Endothelial cell of umbilical vein (primary cell): ENCODE measurements around the gene GLRB. TPM values are rescaled to one million over a fixed set of nuclear protein-coding genes. Genes with fewer than 3 reads are reported as not detected.

Experiments used
- BruUV-seq: library from RNA; stranded (reverse); fragments of 400-500 nt; replicated peaks from 2 replicates; lab custom pipeline; 2021; lab: Mats Ljungman, UMichigan
- CTCF ChIA-PET: fragments of 300-600, 350-600 bp; sonication (Branson Sonifier 250); formaldehyde crosslinking; loops from one replicate; lab custom pipeline; 2021; ENCODE audit warnings: antibody characterized with exemption, inconsistent platforms; lab: Charles Lee
- POLR2A ChIA-PET: fragments of 300-600, 350-600 bp; sonication (Branson Sonifier 250); formaldehyde crosslinking; loops from one replicate; lab custom pipeline; 2021; ENCODE audit warnings: antibody characterized with exemption, inconsistent platforms; lab: Charles Lee
- DNase-seq: peaks from one replicate; pipeline ENCODE4 v3.0.0-alpha.2; 2011; ENCODE audit warnings: low read depth, low spot score
- FAIRE-seq: peaks from 2 replicates; lab custom pipeline; 2011; peaks lifted over from hg19 to GRCh38; lab: Jason Lieb, UNC
- H2AFZ ChIP-seq: 2 replicates; pipeline ENCODE4 v1.6.0; 2012; ENCODE audit warnings: low read depth, low read length, control low read depth, inconsistent platforms
- H3K27ac ChIP-seq: 2 replicates; pipeline ENCODE4 v1.5.1; 2011; ENCODE audit warnings: low read depth, mild to moderate bottlenecking, control low read depth, low read length, moderate library complexity; ENCODE audit not compliant: insufficient read depth
- H3K27me3 ChIP-seq, 2 experiments: 2 replicates each; pipeline versions ENCODE4 v1.6.0 to v1.6.1; 2011; ENCODE audit warnings: low read length in 2 of 2, mixed read lengths in 1 of 2; ENCODE audit not compliant: control insufficient read depth in 2 of 2, insufficient read depth in 2 of 2
- H3K36me3 ChIP-seq, 2 experiments: 2 replicates in 1 of 2; 3 replicates in 1 of 2; pipeline ENCODE4 v1.5.1; 2011; ENCODE audit warnings: low read length in 2 of 2, mild to moderate bottlenecking in 1 of 2, moderate library complexity in 1 of 2; ENCODE audit not compliant: control insufficient read depth in 2 of 2, insufficient read depth in 2 of 2; ENCODE audit errors: extremely low read depth in 1 of 2
- H3K4me1 ChIP-seq: 3 replicates; pipeline ENCODE4 v1.5.1; 2011; ENCODE audit warnings: mild to moderate bottlenecking, low read length; ENCODE audit not compliant: control insufficient read depth, insufficient read depth; ENCODE audit errors: extremely low read depth
- H3K4me2 ChIP-seq: 2 replicates; pipeline ENCODE4 v1.6.1; 2011; ENCODE audit warnings: low read length, control low read depth, mixed read lengths; ENCODE audit not compliant: insufficient read depth
- H3K4me3 ChIP-seq, 3 experiments: fragments of 200-600 bp in 1 of 3; sonication (generic), shearing (Covaris generic) in 1 of 3; replicated peaks in 1 of 3; 2 replicates each; pipeline ENCODE4 v1.5.1; 2011 to 2016; ENCODE audit warnings: control low read depth in 3 of 3, low read length in 3 of 3, mild to moderate bottlenecking in 2 of 3, inconsistent platforms in 1 of 3, low read depth in 1 of 3, moderate library complexity in 1 of 3; ENCODE audit not compliant: insufficient read depth in 1 of 3
- H3K79me2 ChIP-seq: 2 replicates; pipeline ENCODE4 v1.6.0; 2012; ENCODE audit warnings: low read length, inconsistent platforms; ENCODE audit not compliant: control insufficient read depth, insufficient read depth
- H3K9ac ChIP-seq: replicated peaks from 2 replicates; pipeline ENCODE3; 2011; ENCODE audit warnings: low read length, control low read depth; ENCODE audit not compliant: insufficient read depth; ENCODE audit errors: extremely low read depth
- H3K9me1 ChIP-seq: replicated peaks from 3 replicates; pipeline ENCODE4 v1.6.0; 2011; ENCODE audit warnings: mild to moderate bottlenecking, low read length; ENCODE audit not compliant: control insufficient read depth, insufficient read depth; ENCODE audit errors: extremely low read depth
- H3K9me3 ChIP-seq: replicated peaks from 2 replicates; pipeline ENCODE4 v1.5.1; 2012; ENCODE audit warnings: low read length, inconsistent platforms; ENCODE audit not compliant: control insufficient read depth, insufficient read depth
- H4K20me1 ChIP-seq: replicated peaks from 2 replicates; pipeline ENCODE3; 2011; ENCODE audit warnings: mild to moderate bottlenecking, low read length; ENCODE audit not compliant: control insufficient read depth, insufficient read depth; ENCODE audit errors: extremely low read depth
- EZH2 ChIP-seq: IDR thresholded peaks from 2 replicates; pipeline ENCODE4 v1.6.1; 2012; ENCODE audit warnings: borderline replicate concordance, low read depth, mild to moderate bottlenecking, moderate library complexity, low read length, inconsistent platforms; ENCODE audit not compliant: severe bottlenecking
- FOS ChIP-seq: IDR thresholded peaks from 2 replicates; pipeline ENCODE4 v1.6.1; 2011; ENCODE audit warnings: mild to moderate bottlenecking, low read length, moderate library complexity, borderline replicate concordance; ENCODE audit not compliant: insufficient read depth
- JUN ChIP-seq: IDR thresholded peaks from 2 replicates; pipeline ENCODE4 v1.6.1; 2011; ENCODE audit warnings: borderline replicate concordance, low read depth; ENCODE audit not compliant: insufficient read length, insufficient read depth
- MAX ChIP-seq: IDR thresholded peaks from 2 replicates; pipeline ENCODE4 v1.6.1; 2011; ENCODE audit not compliant: insufficient read depth, insufficient read length
- MYC ChIP-seq: IDR thresholded peaks from one replicate; pipeline ENCODE4 v1.6.1; 2011; ENCODE audit warnings: mild to moderate bottlenecking, low read depth, low read length
- dilution Hi-C: fragments of 300-500 bp; cut with MboI; formaldehyde crosslinking; loops from one replicate; pipeline ENCODE4 v1.15.0; 2019; ENCODE audit warnings: low sequenced_read_pairs; ENCODE audit not compliant: extremely low pct_ligation_motif_present
- intact Hi-C: fragments of 100-400 bp; cut with micrococcal nuclease; formaldehyde crosslinking; loops from one replicate; pipeline ENCODE4 v1.10.0; 2022
- polyA plus RNA-seq, 4 experiments: library from polyadenylated mRNA; depleted of rRNA in 3 of 4; stranded (reverse) in 3 of 4; unstranded in 1 of 4; fragments of >200 nt; gene quantifications; 2 replicates each; pipeline versions ENCODE4 v1.2.1 to v1.2.3, GENCODE V29; 2011 to 2012; ENCODE audit warnings: missing spikeins in 1 of 4
- total RNA-seq: library from RNA; stranded (reverse); gene quantifications from 2 replicates; pipeline ENCODE4 v1.2.3, GENCODE V29; 2021

GLRB gene
- total and polyA plus RNA-seq, 2 donors (not counting 3 experiments of a cell fraction or from before 2014, with no cell fraction given) = 3.8 to 5.7 TPM

GRCh38 chr4:157143369-157143768, 67.4 kb downstream of the GLRB start:
- no peak overlapping the region for H3K4me2 ChIP-seq
- no peaks in the 10 kb centered on the region for H4K20me1 ChIP-seq
- H3K9me1 ChIP-seq = no peaks in the 10 kb centered on the region
- no peak overlapping the region for H3K4me3 ChIP-seq
- intact Hi-C loops = no loop called here
- dilution Hi-C loops = no loop called here
- POLR2A ChIA-PET = no interaction called here
- DNase-seq = no peak
- H3K36me3 ChIP-seq = no peaks in the 10 kb centered on the region
- H3K4me1 ChIP-seq = no peaks in the 10 kb centered on the region
- CTCF ChIA-PET = no interaction called here
- H3K27me3 ChIP-seq = no peaks in the 10 kb centered on the region
- no peak overlapping the region for H2AFZ ChIP-seq
- no peaks in the 10 kb centered on the region for H3K79me2 ChIP-seq
- FAIRE-seq = no peak
- no peak overlapping the region for H3K27ac ChIP-seq
- TF ChIP-seq EZH2 (no peak), MYC (no peak), FOS (no peak), JUN (no peak), MAX (no peak)
- no TSS peak for BruUV-seq
- H3K9me3 ChIP-seq = no peaks in the 10 kb centered on the region
- H3K9ac ChIP-seq = no peak overlapping the region

GRCh38 chr4:157151711-157152110, 75.8 kb downstream of the GLRB start:
- no peak for TF ChIP-seq MYC
- no peak for TF ChIP-seq EZH2
- no peak overlapping the region for H3K9ac ChIP-seq
- H3K79me2 ChIP-seq = no peaks in the 10 kb centered on the region
- CTCF ChIA-PET = interaction anchor here (1.0 to 1.6 kb wide), 2 partner anchors 106 to 676 kb away, joined by 4 to 6 read pairs; no protein-coding TSS in a partner anchor
- no peaks in the 10 kb centered on the region for H3K27me3 ChIP-seq
- dilution Hi-C loops (no loop called here), intact Hi-C loops (no loop called here)
- no peaks in the 10 kb centered on the region for H4K20me1 ChIP-seq
- no peak overlapping the region for H3K4me3 ChIP-seq
- no peaks in the 10 kb centered on the region for H3K4me1 ChIP-seq
- H2AFZ ChIP-seq = no peak overlapping the region
- POLR2A ChIA-PET = no interaction called here
- BruUV-seq = no TSS peak
- H3K4me2 ChIP-seq = no peak overlapping the region
- DNase-seq (no peak), FAIRE-seq (no peak)
- H3K9me3 ChIP-seq = no peaks in the 10 kb centered on the region
- no peak overlapping the region for H3K27ac ChIP-seq
- no peaks in the 10 kb centered on the region for H3K36me3 ChIP-seq
- H3K9me1 ChIP-seq = no peaks in the 10 kb centered on the region
